ENCODE results near the gene OSBPL5. TPM values are rescaled to one million over a fixed set of nuclear protein-coding genes. Genes with fewer than 3 reads are reported as not detected.
"Not testable (repeated sequence)": the region's sequence is repeated elsewhere in the genome, so short reads cannot be mapped to it uniquely, and the experiment has no call there.

OSBPL5 gene
- total RNA-seq, 1 donor from 2014 or later = 88.4 TPM

GRCh38 chr11:3170756-3171650, 5.9 kb upstream of the OSBPL5 start:
- no peaks in the 10 kb centered on the region for H3K36me3 ChIP-seq
- no peak for DNase-seq (ENCODE audit: extremely low spot score in 2 of 2)
- TF ChIP-seq POLR2AphosphoS5 (IDR thresholded peaks at IDR 0.05; ENCODE audit: insufficient read depth in 1 of 2, low read depth in 1 of 2) (no peak), CTCF (IDR thresholded peaks at IDR 0.05) (no peak), POLR2A (IDR thresholded peaks at IDR 0.05) (no peak)

GRCh38 chr11:3170044-3170755, 5.1 kb upstream of the OSBPL5 start:
- Histone ChIP-seq H3K4me1 (peaks cover 26% of the 10 kb centered on the region), H3K27ac (peak overlapping the region; percentile 76), H3K27me3 (no peaks in the 10 kb centered on the region), H3K36me3 (no peaks in the 10 kb centered on the region), H3K4me3 (peak overlapping the region; percentile 37 to 49), H3K9me3 (no peaks in the 10 kb centered on the region)
- intact Hi-C loops (cut with DNase I) = no loop called here
- no peak for DNase-seq (ENCODE audit: extremely low spot score in 2 of 2)
- TF ChIP-seq POLR2AphosphoS5 (IDR thresholded peaks at IDR 0.05; ENCODE audit: insufficient read depth in 1 of 2, low read depth in 1 of 2) (no peak), CTCF (IDR thresholded peaks at IDR 0.05) (no peak), POLR2A (IDR thresholded peaks at IDR 0.05) (no peak)

More at GRCh38 chr11:3170756-3171650, 5.9 kb upstream of the OSBPL5 start:
- Histone ChIP-seq H3K27ac (no peak overlapping the region), H3K9me3 (peaks cover 3% of the 10 kb centered on the region), H3K4me3 (no peak overlapping the region), H3K27me3 (no peaks in the 10 kb centered on the region), H3K4me1 (peaks cover 19% of the 10 kb centered on the region)
- intact Hi-C loops (cut with DNase I) = no loop called here

GRCh38 chr11:3169255-3170043, 4.3 kb upstream of the OSBPL5 start:
- peaks cover 28% of the 10 kb centered on the region for H3K4me1 ChIP-seq
- H3K27me3 ChIP-seq = no peaks in the 10 kb centered on the region
- intact Hi-C loops (cut with DNase I) = no loop called here
- H3K4me3 ChIP-seq = peak overlapping the region; percentile 37 to 49
- TF ChIP-seq CTCF (IDR thresholded peaks at IDR 0.05) = no peak
- peak in 1 of 2 donors; percentile 76 for TF ChIP-seq POLR2AphosphoS5 (IDR thresholded peaks at IDR 0.05; ENCODE audit: insufficient read depth in 1 of 2, low read depth in 1 of 2)
- H3K27ac ChIP-seq = peak overlapping the region; percentile 76
- H3K36me3 ChIP-seq = no peaks in the 10 kb centered on the region
- no peaks in the 10 kb centered on the region for H3K9me3 ChIP-seq
- DNase-seq (ENCODE audit: extremely low spot score in 2 of 2) = no peak

- H3K36me3 ChIP-seq; H3K27me3 ChIP-seq; DNase-seq (ENCODE audit: extremely low spot score in 2 of 2); intact Hi-C loops (cut with DNase I); H3K9me3 ChIP-seq: not testable (repeated sequence)
- Histone ChIP-seq H3K27ac (peak overlapping the region; percentile 76), H3K4me1 (peaks cover 35% of the 10 kb centered on the region), H3K4me3 (peak overlapping the region; percentile 37 to 49)
Observed at GRCh38 chr11:3168742-3169254, 3.7 kb upstream of the OSBPL5 start.
